Thyroid gland (tissue), 4 donors: ENCODE data around the gene SLC9A1.

ENCODE experiments used
- POLR2A ChIP-seq, 2 donors: fragments of 450-650 bp; IDR thresholded peaks; one replicate each; pipeline ENCODE4 v1.6.1; 2017; ENCODE audit warnings: antibody characterized with exemption in 2 of 2, mild to moderate bottlenecking in 2 of 2, moderate library complexity in 1 of 2
- TF ChIP-seq, protein P1 (sequence below), 6 experiments: fragments of 200-600 bp in 3 of 6; fragments of 450-650 bp in 3 of 6; sonication (generic) in 3 of 6; IDR thresholded peaks; one replicate each; pipeline ENCODE4 v1.5.1; 2016 to 2019; ENCODE audit warnings: antibody characterized with exemption in 6 of 6, mild to moderate bottlenecking in 2 of 6, inconsistent platforms in 1 of 6, moderate library complexity in 1 of 6

DNA sequence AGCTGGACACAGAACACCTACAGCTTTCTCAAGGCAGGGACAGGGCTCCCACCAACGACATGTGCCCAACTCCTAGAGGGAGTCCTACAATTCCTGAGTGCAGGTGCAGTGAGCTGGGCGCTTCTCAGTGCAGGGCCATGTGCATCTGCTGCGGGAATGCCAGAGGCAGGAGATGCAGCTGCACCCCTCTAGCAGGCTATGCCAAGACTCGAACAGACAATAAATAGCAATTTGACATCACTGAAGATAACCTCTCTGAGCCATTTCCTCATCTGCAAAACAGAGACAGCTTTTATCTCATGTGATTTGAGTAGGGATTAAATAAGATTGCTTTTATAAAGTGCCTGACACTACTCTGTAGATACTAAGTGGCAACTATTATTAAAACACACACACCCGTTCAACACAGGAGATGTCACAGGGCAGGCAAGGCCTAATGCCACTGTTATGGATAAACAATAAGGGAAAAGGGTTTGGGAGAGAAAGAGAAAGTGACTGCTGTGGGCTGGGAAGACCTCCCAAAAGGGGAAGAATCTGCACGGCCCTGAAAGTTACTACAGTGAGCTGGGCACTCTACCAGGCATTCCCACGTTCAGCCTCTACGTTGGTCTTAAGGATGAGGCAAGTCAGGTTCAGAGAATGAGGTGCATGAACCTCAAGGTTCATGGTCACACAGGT, 5.7 kb downstream of the SLC9A1 start:
- TF ChIP-seq, protein P1, sequence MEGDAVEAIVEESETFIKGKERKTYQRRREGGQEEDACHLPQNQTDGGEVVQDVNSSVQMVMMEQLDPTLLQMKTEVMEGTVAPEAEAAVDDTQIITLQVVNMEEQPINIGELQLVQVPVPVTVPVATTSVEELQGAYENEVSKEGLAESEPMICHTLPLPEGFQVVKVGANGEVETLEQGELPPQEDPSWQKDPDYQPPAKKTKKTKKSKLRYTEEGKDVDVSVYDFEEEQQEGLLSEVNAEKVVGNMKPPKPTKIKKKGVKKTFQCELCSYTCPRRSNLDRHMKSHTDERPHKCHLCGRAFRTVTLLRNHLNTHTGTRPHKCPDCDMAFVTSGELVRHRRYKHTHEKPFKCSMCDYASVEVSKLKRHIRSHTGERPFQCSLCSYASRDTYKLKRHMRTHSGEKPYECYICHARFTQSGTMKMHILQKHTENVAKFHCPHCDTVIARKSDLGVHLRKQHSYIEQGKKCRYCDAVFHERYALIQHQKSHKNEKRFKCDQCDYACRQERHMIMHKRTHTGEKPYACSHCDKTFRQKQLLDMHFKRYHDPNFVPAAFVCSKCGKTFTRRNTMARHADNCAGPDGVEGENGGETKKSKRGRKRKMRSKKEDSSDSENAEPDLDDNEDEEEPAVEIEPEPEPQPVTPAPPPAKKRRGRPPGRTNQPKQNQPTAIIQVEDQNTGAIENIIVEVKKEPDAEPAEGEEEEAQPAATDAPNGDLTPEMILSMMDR (IDR thresholded peaks at IDR 0.05): no peak
- TF ChIP-seq POLR2A (IDR thresholded peaks at IDR 0.05): no peak
